KMS-11 (cell line): Measurements from ENCODE around the gene TM7SF2.

Experiments
- H2AFZ ChIP-seq: fragments of 200-600 bp; sonication (generic); 2 replicates; pipeline ENCODE4 v1.6.1; 2016; ENCODE audit warnings: antibody characterized with exemption, mixed run types, low read depth
- H3K27ac ChIP-seq: fragments of 200-600 bp; sonication (generic); 2 replicates; pipeline ENCODE4 v1.6.1; 2016; ENCODE audit warnings: mild to moderate bottlenecking, mixed run types
- H3K27me3 ChIP-seq: fragments of 200-600 bp; sonication (generic); 2 replicates; pipeline ENCODE4 v1.6.1; 2017; ENCODE audit warnings: mild to moderate bottlenecking, low read depth, mixed run types, moderate library complexity; ENCODE audit not compliant: insufficient read depth
- H3K36me3 ChIP-seq: fragments of 200-600 bp; sonication (generic); 2 replicates; pipeline ENCODE4 v1.6.1; 2017; ENCODE audit warnings: mild to moderate bottlenecking, mixed run types; ENCODE audit not compliant: insufficient read depth
- H3K4me1 ChIP-seq: fragments of 200-600 bp; sonication (generic); 2 replicates; pipeline ENCODE4 v1.6.1; 2016; ENCODE audit warnings: mild to moderate bottlenecking, low read depth, mixed run types; ENCODE audit not compliant: poor library complexity, severe bottlenecking
- H3K4me2 ChIP-seq: fragments of 200-600 bp; sonication (generic); 2 replicates; pipeline ENCODE4 v1.7.0; 2016; ENCODE audit warnings: mild to moderate bottlenecking, mixed run types
- H3K4me3 ChIP-seq: fragments of 200-600 bp; sonication (generic); IDR thresholded peaks from 2 replicates; pipeline ENCODE4 v1.6.1; 2017; ENCODE audit warnings: low read depth, low read length, mixed read lengths; ENCODE audit not compliant: insufficient read depth
- H3K79me2 ChIP-seq: fragments of 200-600 bp; sonication (generic); 2 replicates; pipeline ENCODE4 v1.6.1; 2016; ENCODE audit warnings: low read depth, mixed run types; ENCODE audit not compliant: insufficient read depth
- H3K9ac ChIP-seq: fragments of 200-600 bp; sonication (generic); 2 replicates; pipeline ENCODE4 v1.6.1; 2016; ENCODE audit warnings: mild to moderate bottlenecking, mixed run types
- H4K20me1 ChIP-seq: fragments of 200-600 bp; sonication (generic); 2 replicates; pipeline ENCODE4 v1.6.1; 2016; ENCODE audit warnings: mild to moderate bottlenecking, mixed run types; ENCODE audit not compliant: insufficient read depth
- CTCF ChIP-seq: fragments of 200-600 bp; sonication (generic); conservative IDR thresholded peaks from 2 replicates; pipeline ENCODE4 v1.6.1; 2017; ENCODE audit warnings: low read depth, mild to moderate bottlenecking, antibody characterized with exemption, low read length, moderate library complexity, mixed read lengths

TM7SF2 gene

GRCh38 chr11:65085446-65085845 is 26.2 kb upstream of the TM7SF2 start:
- peaks cover 79% of the 10 kb centered on the region for H3K4me1 ChIP-seq
- no peaks in the 10 kb centered on the region for H3K27me3 ChIP-seq
- H4K20me1 ChIP-seq = no peaks in the 10 kb centered on the region
- H3K4me3 ChIP-seq = no peak overlapping the region
- H3K79me2 ChIP-seq = peaks cover 52% of the 10 kb centered on the region
- H2AFZ ChIP-seq = no peak overlapping the region
- no peak overlapping the region for H3K27ac ChIP-seq
- H3K36me3 ChIP-seq = no peaks in the 10 kb centered on the region
- no peak for TF ChIP-seq CTCF
- no peak overlapping the region for H3K9ac ChIP-seq
- peak overlapping the region; percentile 87; the same call in 1 of the 2 replicates for H3K4me2 ChIP-seq

- Histone ChIP-seq H3K79me2 (peaks cover 38% of the 10 kb centered on the region), H3K4me3 (no peak overlapping the region), H3K27me3 (no peaks in the 10 kb centered on the region), H3K36me3 (no peaks in the 10 kb centered on the region), H3K4me1 (peaks cover 78% of the 10 kb centered on the region), H3K27ac (peak overlapping the region; percentile 82; the same call in 1 of the 2 replicates), H3K9ac (no peak overlapping the region), H2AFZ (no peak overlapping the region), H3K4me2 (no peak overlapping the region), H4K20me1 (no peaks in the 10 kb centered on the region)
- no peak for TF ChIP-seq CTCF
Observed at GRCh38 chr11:65086809-65087208, 24.9 kb upstream of the TM7SF2 start.

GRCh38 chr11:65087216-65087615 is 24.5 kb upstream of the TM7SF2 start:
- Histone ChIP-seq H3K4me1 (peaks cover 78% of the 10 kb centered on the region), H3K9ac (no peak overlapping the region), H3K79me2 (peaks cover 34% of the 10 kb centered on the region), H3K4me2 (no peak overlapping the region; the same call in 1 of the 2 replicates), H3K36me3 (no peaks in the 10 kb centered on the region), H4K20me1 (no peaks in the 10 kb centered on the region), H3K27me3 (no peaks in the 10 kb centered on the region), H2AFZ (no peak overlapping the region), H3K27ac (peak overlapping the region; percentile 82; the same call in 1 of the 2 replicates), H3K4me3 (no peak overlapping the region)
- no peak for TF ChIP-seq CTCF

GRCh38 chr11:65087827-65088226 is 23.8 kb upstream of the TM7SF2 start:
- no peak for TF ChIP-seq CTCF
- H3K79me2 ChIP-seq = peaks cover 28% of the 10 kb centered on the region
- no peak overlapping the region for H2AFZ ChIP-seq
- peaks cover 78% of the 10 kb centered on the region for H3K4me1 ChIP-seq
- H3K27me3 ChIP-seq = no peaks in the 10 kb centered on the region
- no peak overlapping the region for H3K4me3 ChIP-seq
- no peak overlapping the region for H3K9ac ChIP-seq
- peak overlapping the region; percentile 82; the same call in 1 of the 2 replicates for H3K27ac ChIP-seq
- no peaks in the 10 kb centered on the region for H4K20me1 ChIP-seq
- peak overlapping the region; percentile 68 for H3K4me2 ChIP-seq
- H3K36me3 ChIP-seq = no peaks in the 10 kb centered on the region
